HG02759 (cell line): ENCODE data around the gene KRTAP10-5.
"Not testable (repeated sequence)": the region's sequence is repeated elsewhere in the genome, so short reads cannot be mapped to it uniquely, and the experiment has no call there.

Experiments used
- ATAC-seq: cut with Tn5 transposase; IDR thresholded peaks from one replicate; pipeline ENCODE4 v1.9.1; 2021; ENCODE audit warnings: mild to moderate bottlenecking, moderate library complexity; ENCODE audit not compliant: unreplicated experiment

The KRTAP10-5 gene, protein sequence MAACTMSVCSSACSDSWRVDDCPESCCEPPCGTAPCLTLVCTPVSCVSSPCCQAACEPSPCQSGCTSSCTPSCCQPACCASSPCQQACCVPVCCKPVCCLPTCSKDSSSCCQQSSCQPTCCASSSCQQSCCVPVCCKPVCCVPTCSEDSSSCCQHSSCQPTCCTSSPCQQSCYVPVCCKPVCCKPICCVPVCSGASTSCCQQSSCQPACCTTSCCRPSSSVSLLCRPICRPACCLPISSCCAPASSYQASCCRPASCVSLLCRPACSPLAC

DNA sequence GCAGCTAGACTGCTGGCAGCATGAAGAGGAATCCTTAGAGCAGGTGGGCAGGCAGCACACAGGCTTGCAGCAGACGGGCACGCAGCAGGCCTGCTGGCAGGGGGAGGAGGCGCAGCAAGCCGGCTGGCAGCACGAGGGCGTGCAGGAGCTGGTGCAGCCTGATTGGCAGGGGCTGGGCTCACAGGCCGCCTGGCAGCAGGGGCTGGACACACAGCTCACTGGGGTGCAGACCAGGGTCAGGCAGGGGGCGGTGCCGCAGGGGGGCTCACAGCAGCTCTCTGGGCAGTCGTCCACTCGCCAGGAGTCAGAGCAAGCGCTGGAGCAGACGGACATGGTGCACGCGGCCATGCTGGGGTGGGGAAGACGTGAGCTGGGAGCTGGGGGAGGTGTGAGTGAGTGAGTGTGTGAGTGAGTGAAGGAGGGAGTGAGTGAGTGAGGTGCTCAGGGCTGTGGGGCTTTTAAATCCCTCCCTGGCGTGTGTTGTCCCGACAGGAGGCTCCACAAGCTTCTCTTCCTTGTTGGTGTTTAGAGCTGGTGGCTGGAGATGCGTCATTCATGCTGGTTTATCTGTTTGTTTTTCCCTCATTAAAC is at the start of gene KRTAP10-5:
Gene KRTAP10-5 (minus strand): TSS at position 374 of the 591 bp plus-strand sequence. CDS start 26 bp downstream, at position 348.
- ATAC-seq: not testable (repeated sequence)

DNA sequence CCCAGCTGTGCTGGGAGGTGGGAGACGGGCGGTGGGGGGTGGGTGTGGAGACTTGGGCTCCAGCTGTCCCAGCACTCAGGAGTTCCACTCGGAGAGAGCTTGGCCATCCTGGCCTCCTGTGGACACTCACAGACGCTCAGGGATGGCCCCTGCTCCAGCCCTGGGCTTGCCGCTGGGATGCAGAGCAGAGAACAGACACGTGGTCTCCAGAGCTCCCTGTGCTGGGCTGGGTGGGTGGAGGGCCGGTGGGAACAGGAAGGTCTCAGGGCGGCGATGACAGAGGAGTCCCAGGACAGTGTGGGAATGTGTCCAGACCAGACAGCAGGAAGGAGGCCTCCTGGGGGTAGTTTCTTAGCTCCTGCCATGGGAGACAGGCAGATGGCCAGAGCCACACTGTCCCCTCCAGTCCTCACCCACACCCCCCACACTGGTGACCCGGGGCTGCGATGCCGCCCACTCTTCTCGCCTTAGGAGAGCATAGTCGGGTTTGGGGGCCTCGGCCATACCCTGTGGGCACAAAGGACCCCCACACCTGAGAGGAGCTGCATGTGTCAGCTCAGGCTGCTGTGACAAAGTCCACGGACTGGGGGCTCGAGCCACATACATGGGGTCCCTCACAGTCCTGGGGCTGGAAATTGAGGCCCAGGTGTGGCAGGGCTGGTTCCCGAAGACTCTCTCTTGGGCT is 48.4 kb upstream of the KRTAP10-5 start:
- ATAC-seq: no peak

DNA sequence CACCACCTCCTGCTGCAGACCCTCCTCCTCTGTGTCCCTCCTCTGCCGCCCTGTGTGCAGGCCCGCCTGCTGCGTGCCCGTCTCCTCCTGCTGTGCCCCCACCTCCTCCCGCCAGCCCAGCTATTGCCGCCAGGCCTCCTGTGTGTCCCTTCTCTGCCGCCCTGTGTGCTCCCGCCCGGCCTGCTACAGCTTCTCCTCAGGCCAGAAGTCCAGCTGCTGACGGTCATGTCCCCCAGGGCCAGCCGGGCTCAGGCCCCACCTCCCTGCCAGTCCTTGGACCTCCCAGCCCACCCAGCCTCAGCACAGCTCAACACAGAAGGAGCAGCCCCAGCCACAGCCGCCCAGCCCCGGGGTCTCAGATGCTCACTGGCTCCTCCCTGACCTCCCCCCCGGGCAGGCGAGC is 47.4 kb upstream of the KRTAP10-5 start:
- not testable (repeated sequence) for ATAC-seq

DNA sequence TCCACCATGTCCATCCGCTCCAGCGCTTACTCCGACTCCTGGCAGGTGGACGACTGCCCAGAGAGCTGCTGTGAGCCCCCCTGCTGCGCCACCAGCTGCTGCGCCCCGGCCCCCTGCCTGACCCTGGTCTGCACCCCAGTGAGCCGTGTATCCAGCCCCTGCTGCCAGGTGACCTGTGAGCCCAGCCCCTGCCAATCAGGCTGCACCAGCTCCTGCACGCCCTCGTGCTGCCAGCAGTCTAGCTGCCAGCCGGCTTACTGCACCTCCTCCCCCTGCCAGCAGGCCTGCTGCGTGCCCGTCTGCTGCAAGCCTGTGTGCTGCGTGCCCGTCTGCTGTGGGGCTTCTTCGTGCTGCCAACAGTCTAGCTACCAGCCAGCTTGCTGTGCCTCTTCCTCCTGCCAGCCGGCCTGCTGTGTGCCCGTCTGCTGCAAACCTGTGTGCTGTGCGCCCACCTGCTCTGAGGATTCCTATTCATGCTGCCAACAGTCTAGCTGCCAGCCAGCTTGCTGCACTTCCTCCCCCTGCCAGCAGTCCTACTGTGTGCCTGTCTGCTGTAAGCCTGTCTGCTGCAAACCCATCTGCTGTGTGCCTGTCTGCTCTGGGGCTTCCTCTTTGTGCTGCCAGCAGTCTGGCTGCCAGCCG is 46.9 kb upstream of the KRTAP10-5 start:
- not testable (repeated sequence) for ATAC-seq

DNA sequence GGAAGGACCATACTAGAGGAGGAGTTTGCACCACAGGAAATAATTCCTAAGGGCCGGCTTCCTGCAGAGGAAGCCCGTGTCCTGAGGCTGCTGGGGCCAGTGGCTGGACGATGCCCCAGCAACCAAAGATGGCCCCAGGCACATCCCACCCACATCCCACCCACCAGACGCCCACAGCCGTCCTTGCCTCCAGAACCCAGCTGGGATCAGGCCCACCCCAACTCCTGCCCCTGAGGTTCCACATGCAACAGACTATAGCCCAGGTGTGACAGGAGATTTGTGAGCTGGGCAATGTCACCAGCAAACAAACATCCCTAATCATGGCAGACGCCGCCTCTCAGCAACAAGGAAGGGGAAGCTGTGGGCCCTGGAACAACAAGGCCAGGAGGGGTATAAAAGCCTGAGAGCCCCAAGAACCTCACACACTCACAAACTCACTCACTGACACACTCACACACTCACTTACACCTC is 46.3 kb upstream of the KRTAP10-5 start, which contains the start of gene KRTAP10-9:
Gene KRTAP10-9 (plus strand): TSS at position 421 of the 471 bp plus-strand sequence. CDS start 79 bp downstream, outside the sequence.
- no peak for ATAC-seq

DNA sequence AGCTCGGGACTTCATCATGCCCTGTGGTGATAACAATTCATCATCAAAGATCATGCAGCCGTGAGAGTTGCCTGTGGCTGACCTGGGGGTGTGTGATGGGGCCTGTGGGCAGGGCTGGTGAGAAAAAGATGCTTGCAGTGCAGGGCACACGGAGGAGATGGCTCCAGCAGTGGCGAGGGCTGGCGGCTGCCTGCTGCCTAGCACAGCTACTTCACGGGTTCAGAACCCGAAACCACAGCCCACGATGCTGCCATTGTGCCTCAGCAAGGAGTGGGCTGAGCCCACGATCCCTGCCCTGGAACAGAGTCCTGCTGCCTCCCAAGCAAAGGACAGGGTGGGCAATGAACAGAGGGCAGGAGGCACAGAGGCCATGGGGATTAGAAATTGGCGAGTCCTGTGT is 45.9 kb upstream of the KRTAP10-5 start:
- no peak for ATAC-seq

DNA sequence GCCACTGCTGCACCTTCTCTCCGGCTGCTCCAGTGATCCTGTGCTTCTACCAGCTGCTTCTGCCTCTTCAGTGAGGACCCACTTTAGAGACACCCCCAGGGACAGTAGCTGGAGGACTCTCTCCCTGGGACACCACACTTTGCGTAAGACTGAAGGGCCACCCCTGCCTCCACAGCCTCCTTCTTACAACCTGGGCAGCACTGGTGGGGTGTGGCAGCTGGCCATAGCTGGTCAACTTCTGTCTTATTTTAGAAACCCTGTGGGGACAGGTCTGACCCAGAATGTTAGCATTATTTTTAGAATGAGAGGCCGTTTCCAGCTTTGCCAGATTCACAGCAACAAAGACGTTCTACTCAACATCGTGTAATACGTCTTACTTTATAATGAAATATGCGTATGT is 45.4 kb upstream of the KRTAP10-5 start:
- ATAC-seq: no peak

DNA sequence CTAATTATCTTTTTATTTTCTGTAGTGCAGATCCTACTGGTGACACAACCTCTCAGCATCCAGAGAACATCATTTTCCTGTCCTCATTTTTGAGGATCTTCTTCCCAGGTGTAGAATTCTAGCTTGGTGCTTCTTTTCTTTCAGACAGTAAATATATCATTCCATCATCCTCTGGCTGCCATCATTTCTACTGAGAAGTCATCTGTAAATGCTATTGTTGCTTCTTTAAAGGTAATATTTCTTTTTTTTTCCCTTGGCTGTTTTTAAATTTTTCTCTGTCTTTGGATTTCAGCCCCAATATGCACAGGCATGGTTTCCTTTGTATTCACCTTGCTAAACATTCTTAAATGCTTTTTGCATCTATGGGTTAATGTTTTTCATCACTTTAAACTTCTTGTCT is 43.2 kb upstream of the KRTAP10-5 start:
- ATAC-seq: no peak

DNA sequence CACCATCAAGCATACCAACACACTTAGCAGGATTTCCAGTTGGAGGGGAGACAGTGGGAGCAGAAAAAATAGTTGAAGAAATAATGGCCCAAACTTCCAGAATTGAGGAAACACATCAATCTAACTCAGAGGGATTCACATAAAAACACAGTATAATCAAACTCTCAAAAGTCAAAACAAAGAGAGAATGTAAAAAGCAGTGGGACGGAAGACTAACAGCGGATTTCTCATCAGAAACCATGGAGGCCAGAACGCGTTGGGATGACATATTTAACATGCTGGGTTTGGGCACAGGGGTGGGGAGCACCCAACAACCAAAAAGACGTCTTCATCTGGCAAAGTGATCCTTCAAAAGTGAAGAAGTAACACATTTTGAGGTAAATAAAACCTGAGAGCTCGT is 39.5 kb upstream of the KRTAP10-5 start:
- no peak for ATAC-seq

DNA sequence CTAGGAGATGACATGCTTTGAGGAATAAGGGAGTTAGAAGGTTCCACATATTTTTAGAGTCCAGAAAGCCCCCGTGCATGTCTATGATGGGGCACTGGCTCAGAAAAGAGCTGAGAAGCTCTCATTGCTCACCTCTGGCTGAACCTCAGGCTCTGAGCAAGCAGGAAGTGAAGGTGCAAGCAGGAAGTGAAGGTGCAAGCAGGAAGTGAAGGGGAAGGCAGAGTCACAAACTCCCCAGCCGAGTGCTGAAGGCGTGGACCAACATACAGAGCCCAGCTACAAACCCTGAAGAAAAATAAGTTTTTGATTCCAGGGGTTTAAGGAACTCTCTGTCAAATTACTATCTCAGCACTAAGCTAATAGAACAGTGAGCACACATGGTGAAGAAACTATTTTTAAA is 38.5 kb upstream of the KRTAP10-5 start:
- ATAC-seq: no peak

DNA sequence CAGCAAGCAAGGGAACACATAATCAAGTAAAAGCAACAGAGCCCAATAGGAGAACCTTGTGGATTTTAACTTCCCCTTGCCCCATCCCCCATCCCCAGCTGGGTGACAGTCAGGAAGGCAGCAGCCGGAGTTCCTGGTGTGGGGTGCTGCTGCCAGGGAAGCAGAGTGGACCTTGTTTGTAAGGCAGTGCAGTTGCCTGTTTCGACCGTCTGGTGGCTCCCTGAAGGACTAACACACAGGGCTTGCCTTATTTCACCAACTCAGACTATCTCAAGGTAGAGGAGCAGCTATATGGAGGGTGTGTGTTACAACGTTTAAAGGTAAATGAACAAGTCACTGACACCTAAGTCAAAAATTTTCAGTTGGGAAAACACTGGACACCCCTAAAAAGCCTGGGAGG is 38.1 kb upstream of the KRTAP10-5 start:
- no peak for ATAC-seq

DNA sequence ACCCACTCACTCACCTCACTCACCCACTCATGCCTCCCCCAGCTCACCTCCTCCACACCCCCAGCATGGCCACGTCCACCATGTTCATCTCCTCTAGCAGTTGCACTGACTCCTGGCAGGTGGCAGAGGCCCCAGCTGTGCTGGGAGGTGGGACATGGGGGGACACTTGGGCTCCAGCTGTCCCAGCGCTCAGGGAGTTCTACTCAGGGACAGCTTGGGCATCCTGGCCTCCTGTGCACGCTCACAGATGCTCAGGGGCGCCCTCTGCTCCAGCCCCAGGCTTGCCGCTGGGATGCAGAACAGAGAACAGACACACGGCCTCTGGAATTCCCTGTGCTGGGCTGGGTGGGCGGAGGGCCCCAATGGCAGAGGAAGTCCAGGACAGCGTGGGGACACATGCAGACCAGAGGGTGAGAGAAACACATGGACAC is 36.7 kb upstream of the KRTAP10-5 start:
- no peak for ATAC-seq

DNA sequence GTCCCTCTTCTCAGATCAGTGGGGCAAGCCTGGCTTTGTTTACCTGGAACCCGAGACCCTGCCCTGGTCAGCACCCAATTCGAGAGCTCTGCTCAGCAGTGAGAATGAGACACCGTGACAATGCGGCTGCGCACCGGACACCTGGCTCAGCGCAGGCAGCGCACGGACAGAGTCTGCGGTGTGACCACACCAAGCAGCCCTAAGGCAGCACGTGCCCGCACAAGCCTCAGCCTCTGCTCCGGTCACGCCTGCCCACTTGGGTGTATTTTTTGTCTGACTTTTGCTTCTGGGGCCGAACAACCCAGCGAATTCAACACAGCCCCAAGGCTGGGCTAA is 36.2 kb upstream of the KRTAP10-5 start:
- ATAC-seq: no peak

DNA sequence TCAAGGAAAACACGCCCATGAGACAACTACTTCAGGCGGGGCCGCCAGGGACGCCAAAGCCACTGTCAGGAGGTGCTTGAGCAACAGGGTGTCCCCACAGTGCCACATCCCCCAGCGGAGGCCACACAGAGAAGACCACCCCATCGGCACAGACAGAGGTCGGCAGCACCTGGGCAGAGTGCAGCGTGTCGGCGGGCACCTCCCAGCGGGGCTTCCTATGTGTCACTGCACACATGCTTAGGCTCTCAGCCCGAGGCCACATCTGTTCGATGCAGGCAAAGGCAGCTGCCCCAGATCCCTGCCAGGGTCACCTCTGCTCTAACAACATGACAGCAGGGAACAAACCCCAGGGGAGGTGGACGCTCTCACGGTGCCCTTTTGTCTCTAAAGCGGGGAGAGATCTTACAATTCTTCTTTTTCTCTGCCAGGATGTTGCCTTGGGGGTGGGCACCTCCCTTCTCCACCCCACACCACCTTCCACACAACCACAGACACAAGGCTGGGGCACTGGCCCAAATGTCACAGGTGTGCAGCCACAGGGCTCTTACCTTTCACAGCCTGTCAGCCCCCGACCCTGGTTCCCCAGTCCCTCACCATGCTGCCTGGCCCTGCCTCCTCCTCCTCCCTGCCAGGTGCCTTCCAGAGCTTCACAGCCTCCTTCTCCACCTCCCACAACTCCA is 35.6 kb upstream of the KRTAP10-5 start:
- ATAC-seq: no peak

DNA sequence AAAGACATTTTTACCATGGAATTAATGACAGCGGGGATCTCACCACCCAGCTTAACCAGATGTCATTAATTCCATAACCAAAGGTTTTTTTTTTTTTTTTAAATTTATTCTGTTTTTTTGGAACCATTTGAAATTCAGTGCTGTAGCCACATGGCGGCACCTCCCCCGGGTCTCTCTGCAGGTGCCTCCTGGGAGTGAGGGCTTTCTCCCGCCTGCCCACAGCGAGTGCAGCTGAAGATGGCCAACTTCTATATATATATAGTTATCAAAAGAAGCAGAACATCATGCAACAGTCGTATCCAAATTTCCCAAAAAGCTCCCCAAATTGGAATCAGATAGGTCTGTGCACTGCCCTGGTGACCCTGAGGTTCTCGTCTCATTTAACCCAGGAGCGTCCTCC is 35.1 kb upstream of the KRTAP10-5 start:
- ATAC-seq: no peak

DNA sequence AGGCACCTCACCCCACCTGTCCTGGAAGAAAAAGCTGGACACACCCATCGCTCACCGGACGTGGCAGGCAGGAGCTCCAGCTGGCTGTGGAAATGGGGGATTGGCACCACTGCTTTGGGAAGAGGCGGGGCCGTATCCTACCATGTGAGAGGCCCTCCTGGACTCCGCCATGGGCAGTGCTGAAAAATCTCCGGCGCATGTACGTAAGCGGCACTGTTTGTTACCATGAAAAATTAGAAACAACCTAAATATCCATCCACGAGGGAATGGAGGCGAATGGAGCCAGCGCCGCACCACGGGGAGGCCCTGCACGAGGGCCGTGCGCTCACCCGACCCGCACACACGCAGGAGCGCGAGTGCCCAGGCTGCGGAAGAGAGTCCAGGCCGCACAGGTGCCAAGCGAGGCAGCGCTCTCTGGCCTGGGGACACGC is 34.6 kb upstream of the KRTAP10-5 start:
- no peak for ATAC-seq

DNA sequence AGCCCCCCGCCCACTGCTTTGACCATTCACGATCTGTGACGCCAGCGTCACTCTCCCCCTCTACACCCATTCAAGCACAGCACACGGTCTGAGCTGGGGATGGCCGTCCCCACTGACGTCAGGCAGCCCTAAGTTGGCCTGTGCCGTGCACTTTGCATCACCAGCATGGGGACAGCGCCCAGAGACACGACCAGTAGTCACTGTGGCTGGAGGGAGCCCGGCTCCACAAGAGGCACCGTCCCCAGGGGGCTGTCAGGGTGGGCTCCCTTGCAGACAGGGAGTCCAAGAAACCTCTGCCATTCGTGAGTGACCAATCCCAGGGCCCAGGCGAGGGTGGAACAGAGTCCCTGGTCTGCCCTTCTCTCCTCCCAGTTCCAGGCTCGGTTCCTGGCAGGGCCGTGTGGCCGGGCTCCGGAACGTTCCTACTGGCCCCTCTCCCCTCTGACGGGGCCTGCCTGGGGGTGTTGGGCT is 33.8 kb upstream of the KRTAP10-5 start:
- no peak for ATAC-seq

DNA sequence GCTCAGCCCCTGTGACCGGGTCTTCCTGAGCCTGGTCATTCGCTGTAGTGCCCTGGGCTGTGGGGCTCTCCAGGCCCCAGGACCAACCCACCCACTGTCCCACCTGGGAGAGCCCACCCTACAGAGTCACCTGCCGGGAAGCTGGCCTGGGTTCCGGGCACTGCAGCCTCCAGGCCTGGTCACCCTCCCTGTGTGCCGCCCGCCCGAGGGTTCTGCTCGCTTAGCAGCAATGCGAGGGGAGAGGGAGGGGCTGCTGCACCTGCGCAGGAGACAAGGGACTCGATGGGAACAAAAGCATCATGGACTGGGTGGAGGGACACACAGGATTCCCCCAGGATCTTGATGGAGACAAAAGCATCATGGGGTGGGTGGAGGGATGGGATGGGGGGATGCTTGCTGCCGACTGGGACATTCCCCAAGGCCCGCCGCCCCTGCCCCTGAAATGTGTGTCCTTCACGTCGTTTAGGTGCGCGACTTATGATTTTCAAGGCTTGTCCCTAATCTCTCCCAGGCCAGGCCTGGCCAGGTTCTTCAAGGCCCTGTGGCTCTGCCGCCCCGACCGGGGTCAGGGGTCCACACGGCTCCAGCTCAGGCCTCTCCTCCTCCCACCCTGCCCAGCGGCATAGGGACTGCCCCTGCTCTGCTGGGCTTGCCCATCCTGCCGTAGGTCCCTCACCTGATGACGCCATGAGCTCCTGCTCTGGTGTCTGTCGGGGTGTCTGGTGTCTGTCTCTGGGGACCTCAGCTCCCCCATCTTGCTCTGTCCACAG is 33.2 kb upstream of the KRTAP10-5 start:
- ATAC-seq: no peak

DNA sequence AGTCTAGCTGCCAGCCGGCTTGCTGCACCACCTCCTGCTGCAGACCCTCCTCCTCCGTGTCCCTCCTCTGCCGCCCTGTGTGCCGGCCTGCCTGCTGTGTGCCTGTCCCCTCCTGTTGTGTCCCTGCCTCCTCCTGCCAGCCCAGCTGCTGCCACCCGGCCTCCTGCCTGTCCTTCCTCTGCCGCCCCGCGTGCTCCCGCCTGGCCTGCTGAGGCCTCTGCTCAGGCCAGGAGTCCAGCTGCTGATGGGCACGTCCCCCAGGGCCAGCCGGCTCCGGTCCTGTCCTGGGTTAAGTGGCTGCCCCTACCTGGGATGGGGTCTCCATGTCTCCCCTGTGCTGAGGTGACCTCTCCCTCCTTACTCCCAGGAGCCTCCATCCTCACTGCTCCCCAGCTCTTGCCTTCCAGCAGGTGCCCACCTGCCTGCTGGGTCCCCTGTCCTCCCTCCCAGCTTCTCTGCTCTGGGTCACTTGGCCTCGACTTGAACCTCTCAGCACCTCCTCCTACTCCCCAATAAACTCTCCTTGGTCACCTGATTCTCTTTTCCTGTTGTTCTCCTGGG is 32.3 kb upstream of the KRTAP10-5 start:
- no peak for ATAC-seq

DNA sequence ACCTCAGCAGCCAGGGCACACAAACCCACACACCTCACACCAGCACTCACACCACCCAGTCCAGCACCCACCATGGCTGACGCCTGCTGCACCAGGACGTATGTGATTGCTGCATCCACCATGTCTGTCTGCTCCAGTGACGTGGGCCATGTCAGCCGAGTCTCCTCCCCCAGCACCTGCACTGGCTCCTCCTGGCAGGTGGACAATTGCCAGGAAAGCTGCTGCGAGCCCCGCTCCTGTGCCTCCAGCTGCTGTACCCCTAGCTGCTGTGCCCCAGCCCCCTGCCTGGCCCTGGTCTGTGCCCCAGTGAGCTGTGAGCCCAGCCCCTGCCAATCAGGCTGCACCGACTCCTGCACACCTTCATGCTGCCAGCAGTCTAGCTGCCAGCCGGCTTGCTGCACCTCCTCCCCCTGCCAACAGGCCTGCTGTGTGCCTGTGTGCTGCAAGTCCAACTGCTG is 31.7 kb upstream of the KRTAP10-5 start, which contains the start of gene KRTAP10-8:
Gene KRTAP10-8 (plus strand): TSS at position 51 of the 458 bp plus-strand sequence. CDS start 22 bp downstream, at position 73.
- ATAC-seq: no peak
